ENCODE results near the gene TRAPPC5. TPM values are rescaled to one million over a fixed set of nuclear protein-coding genes. Genes with fewer than 3 reads are reported as not detected.

Gene TRAPPC5
- total RNA-seq, 1 experiment from 2014 or later, result 77.4 TPM

DNA sequence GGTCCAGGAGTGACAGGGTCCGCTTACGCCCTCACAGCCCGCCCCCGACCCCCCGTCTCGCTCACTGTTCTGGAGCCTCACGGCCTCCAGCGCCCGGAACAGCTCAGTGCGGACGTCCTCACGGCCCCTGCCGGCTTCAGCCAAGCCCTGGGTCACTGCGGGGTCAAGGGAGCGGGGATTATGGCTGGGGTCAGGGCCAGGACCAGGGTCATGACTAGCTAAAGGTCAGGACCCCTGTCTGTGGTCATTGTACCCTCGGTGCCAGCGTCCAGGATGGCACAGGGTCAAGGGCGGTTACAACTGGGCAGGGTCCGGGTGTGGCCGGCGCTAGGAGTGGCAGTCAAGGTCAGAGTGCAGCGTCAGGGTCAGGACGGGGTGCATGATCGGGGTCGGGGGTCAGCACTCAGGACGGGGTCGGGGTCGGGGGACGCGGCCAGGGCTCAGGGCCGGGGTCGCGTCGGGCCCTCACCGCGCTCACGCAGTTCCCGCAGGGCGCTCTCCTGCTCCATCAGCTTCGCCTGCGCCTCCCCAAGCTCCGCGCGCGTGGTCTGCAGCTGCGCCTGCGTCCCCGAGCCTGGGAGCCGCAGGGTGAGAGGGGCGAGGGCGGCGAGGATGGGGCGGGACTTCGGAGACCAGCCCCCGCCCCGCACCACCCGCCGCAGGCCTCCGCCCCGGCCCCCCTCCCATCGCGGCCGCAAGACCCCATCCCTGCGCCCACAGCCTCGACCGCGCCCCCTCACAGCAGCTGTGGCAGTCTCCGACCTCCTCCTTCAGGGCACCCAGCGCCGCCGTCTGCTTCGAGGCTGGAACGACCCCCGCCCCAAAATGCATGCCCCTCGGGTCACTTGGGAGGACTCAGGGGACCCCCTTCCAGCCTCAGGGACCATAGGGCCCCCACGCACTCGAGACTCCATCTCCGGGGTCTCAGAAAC, 49.9 kb downstream of the TRAPPC5 start:
- peaks cover 6 to 21% of the 10 kb centered on the region in 2 experiments for H3K4me1 Mint-ChIP-seq
- H3K9me3 ChIP-seq (ENCODE audit: control insufficient read depth, low read depth, low read length), result no peaks in the 10 kb centered on the region
- no peak overlapping the region for H2BK120ac ChIP-seq (ENCODE audit: low read depth, low read length, poor library complexity, severe bottlenecking)
- peaks cover 0 to 3% of the 10 kb centered on the region in 2 experiments; a peak in 2 of 5 replicates for H3K9me3 Mint-ChIP-seq
- no peak overlapping the region for H3K9ac ChIP-seq (ENCODE audit: extremely low read depth, insufficient read length, low read length)
- no peak overlapping the region for H2BK15ac ChIP-seq (ENCODE audit: low read depth, low read length)
- no peak overlapping the region for H2BK5ac ChIP-seq (ENCODE audit: insufficient read length, low read length)
- no peaks in the 10 kb centered on the region for H4K20me1 ChIP-seq (ENCODE audit: control insufficient read depth, insufficient read depth, insufficient read length)
- H3K27ac Mint-ChIP-seq, result no peak overlapping the region
- H2BK12ac ChIP-seq (ENCODE audit: insufficient read length, low read depth, low read length), result no peak overlapping the region
- peak overlapping the region; percentile 65 for H3K4me2 ChIP-seq (ENCODE audit: insufficient read depth, insufficient read length, low read length)
- TF ChIP-seq, protein P1, sequence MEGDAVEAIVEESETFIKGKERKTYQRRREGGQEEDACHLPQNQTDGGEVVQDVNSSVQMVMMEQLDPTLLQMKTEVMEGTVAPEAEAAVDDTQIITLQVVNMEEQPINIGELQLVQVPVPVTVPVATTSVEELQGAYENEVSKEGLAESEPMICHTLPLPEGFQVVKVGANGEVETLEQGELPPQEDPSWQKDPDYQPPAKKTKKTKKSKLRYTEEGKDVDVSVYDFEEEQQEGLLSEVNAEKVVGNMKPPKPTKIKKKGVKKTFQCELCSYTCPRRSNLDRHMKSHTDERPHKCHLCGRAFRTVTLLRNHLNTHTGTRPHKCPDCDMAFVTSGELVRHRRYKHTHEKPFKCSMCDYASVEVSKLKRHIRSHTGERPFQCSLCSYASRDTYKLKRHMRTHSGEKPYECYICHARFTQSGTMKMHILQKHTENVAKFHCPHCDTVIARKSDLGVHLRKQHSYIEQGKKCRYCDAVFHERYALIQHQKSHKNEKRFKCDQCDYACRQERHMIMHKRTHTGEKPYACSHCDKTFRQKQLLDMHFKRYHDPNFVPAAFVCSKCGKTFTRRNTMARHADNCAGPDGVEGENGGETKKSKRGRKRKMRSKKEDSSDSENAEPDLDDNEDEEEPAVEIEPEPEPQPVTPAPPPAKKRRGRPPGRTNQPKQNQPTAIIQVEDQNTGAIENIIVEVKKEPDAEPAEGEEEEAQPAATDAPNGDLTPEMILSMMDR (conservative IDR thresholded peaks at IDR 0.05), result no peak
- H3K18ac ChIP-seq (ENCODE audit: insufficient read length, low read depth, low read length), result no peak overlapping the region
- no peak overlapping the region for H2AK5ac ChIP-seq (ENCODE audit: insufficient read length, low read length)
- WGBS (ENCODE audit: extremely low coverage, insufficient read length, low lambda C conversion rate), result no CpG with 5 or more reads among the region's 78 CpGs
- no peaks in the 10 kb centered on the region for H3K79me2 ChIP-seq (ENCODE audit: insufficient read depth, low read length)
- peaks cover 7% of the 10 kb centered on the region for H3K23me2 ChIP-seq (ENCODE audit: insufficient read length, low read depth, low read length, poor library complexity, severe bottlenecking)
- no peak overlapping the region for H2BK20ac ChIP-seq (ENCODE audit: low read depth, low read length, poor library complexity, severe bottlenecking)
- peak overlapping the region; percentile 13; the same call in 1 of the 2 replicates for H3K14ac ChIP-seq (ENCODE audit: insufficient read depth, low read length)
- H3K4me3 Mint-ChIP-seq, result peak overlapping the region; percentile 56 to 83
- H3K79me1 ChIP-seq (ENCODE audit: insufficient read depth, low read depth, low read length, poor library complexity, severe bottlenecking), result no peaks in the 10 kb centered on the region
- no peak overlapping the region for H3K56ac ChIP-seq (ENCODE audit: insufficient read length, low read depth, low read length)
- no peak overlapping the region for H4K5ac ChIP-seq (ENCODE audit: insufficient read length, low read depth, low read length)
- no peak overlapping the region for H3K27ac ChIP-seq (ENCODE audit: insufficient read length, low read depth, low read length)
- no peak overlapping the region for H3T11ph ChIP-seq (ENCODE audit: low read length)
- H4K91ac ChIP-seq (ENCODE audit: insufficient read length, low read depth, low read length), result no peak overlapping the region
- H2AFZ ChIP-seq (ENCODE audit: low read length), result no peak overlapping the region
- peaks cover 18% of the 10 kb centered on the region; the same call in 1 of the 2 replicates for H3K27me3 ChIP-seq (ENCODE audit: insufficient read depth, low read length)
- no peak for DNase-seq
- H3K27me3 Mint-ChIP-seq (ENCODE audit: low read depth), result peaks cover 88% of the 10 kb centered on the region
- no peaks in the 10 kb centered on the region for H3K4me1 ChIP-seq (ENCODE audit: insufficient read depth, low read length)
- H3K23ac ChIP-seq (ENCODE audit: insufficient read length, low read depth, low read length), result no peak overlapping the region
- no peak overlapping the region for H4K8ac ChIP-seq (replicated peaks; ENCODE audit: insufficient read length, low read depth, low read length)
- H3K4ac ChIP-seq (ENCODE audit: low read depth, low read length), result no peak overlapping the region
- no peaks in the 10 kb centered on the region for H3K36me3 Mint-ChIP-seq (ENCODE audit: insufficient read depth in 1 of 3, low read depth in 3 of 3)

All from H9 (cell line).